OCI-LY1 (cell line): Measurements from ENCODE around the gene TPCN1.

Source experiments
- H2AFZ ChIP-seq: fragments of 200-600 bp; sonication (generic), shearing (Covaris generic); 2 replicates; pipeline ENCODE4 v1.6.0; 2014; ENCODE audit warnings: antibody characterized with exemption, mild to moderate bottlenecking, low read length
- H3F3A ChIP-seq: fragments of 200-600 bp; sonication (generic), shearing (Covaris generic); 2 replicates; pipeline ENCODE4 v1.6.0; 2014; ENCODE audit warnings: mild to moderate bottlenecking, antibody characterized with exemption, low read length, moderate library complexity; ENCODE audit not compliant: insufficient read depth
- H3K27ac ChIP-seq: fragments of 200-600 bp; sonication (generic); 2 replicates; pipeline ENCODE4 v1.5.1; 2014; ENCODE audit warnings: low read length, mixed run types, mild to moderate bottlenecking, low read depth; ENCODE audit not compliant: poor library complexity, severe bottlenecking
- H3K27me3 ChIP-seq: fragments of 200-600 bp; sonication (generic); 2 replicates; pipeline ENCODE4 v1.6.0; 2014; ENCODE audit warnings: antibody characterized with exemption, mild to moderate bottlenecking, low read length, moderate library complexity; ENCODE audit not compliant: insufficient read depth
- H3K36me3 ChIP-seq: fragments of 200-600 bp; sonication (generic); 2 replicates; pipeline ENCODE4 v1.6.1; 2014; ENCODE audit warnings: mild to moderate bottlenecking, antibody characterized with exemption, low read length, moderate library complexity, mixed read lengths; ENCODE audit not compliant: insufficient read depth
- H3K4me1 ChIP-seq: fragments of 200-600 bp; sonication (generic); 2 replicates; pipeline ENCODE4 v1.5.1; 2014; ENCODE audit warnings: mild to moderate bottlenecking, low read length, moderate library complexity; ENCODE audit not compliant: insufficient read depth, severe bottlenecking
- H3K4me2 ChIP-seq: fragments of 200-600 bp; sonication (generic), shearing (Covaris generic); 2 replicates; pipeline ENCODE4 v1.6.1; 2014; ENCODE audit warnings: low read length
- H3K4me3 ChIP-seq: fragments of 200-600 bp; sonication (generic); 2 replicates; pipeline ENCODE4 v1.5.1; 2014; ENCODE audit warnings: low read length, low read depth, mild to moderate bottlenecking, mixed read lengths; ENCODE audit not compliant: poor library complexity, severe bottlenecking
- H3K79me2 ChIP-seq: fragments of 200-600 bp; shearing (Covaris generic); 2 replicates; pipeline ENCODE4 v1.6.1; 2016; ENCODE audit warnings: mixed run types, low read length, mixed read lengths; ENCODE audit not compliant: insufficient read depth
- H3K9ac ChIP-seq: fragments of 200-600 bp; sonication (generic), shearing (Covaris generic); 2 replicates; pipeline ENCODE4 v1.6.1; 2014; ENCODE audit warnings: mild to moderate bottlenecking, low read length, mixed read lengths
- H3K9me2 ChIP-seq: fragments of 200-600 bp; sonication (generic), shearing (Covaris generic); 2 replicates; pipeline ENCODE4 v1.6.1; 2014; ENCODE audit warnings: low read depth, mild to moderate bottlenecking, low read length, mixed read lengths
- H3K9me3 ChIP-seq: fragments of 200-600 bp; shearing (Covaris generic); 2 replicates; pipeline ENCODE4 v1.6.1; 2014; ENCODE audit warnings: low read length, mixed read lengths
- H4K20me1 ChIP-seq: fragments of 200-600 bp; sonication (generic), shearing (Covaris generic); 2 replicates; pipeline ENCODE4 v1.6.0; 2016; ENCODE audit warnings: mild to moderate bottlenecking, low read length; ENCODE audit not compliant: insufficient read depth
- EZH2 ChIP-seq: fragments of 200-600 bp; sonication (generic), shearing (Covaris generic); IDR thresholded peaks from 2 replicates; pipeline ENCODE4 v1.8.0; 2017; ENCODE audit warnings: borderline replicate concordance, mixed run types, mild to moderate bottlenecking, antibody characterized with exemption, low read length, moderate library complexity, mixed read lengths
- TF ChIP-seq, protein P1 (sequence below): fragments of 200-600 bp; sonication (generic), shearing (Covaris generic); IDR thresholded peaks from 2 replicates; pipeline ENCODE4 v1.5.1; 2017; ENCODE audit warnings: mild to moderate bottlenecking, antibody characterized with exemption, low read length, moderate library complexity, mixed read lengths

Gene TPCN1

DNA sequence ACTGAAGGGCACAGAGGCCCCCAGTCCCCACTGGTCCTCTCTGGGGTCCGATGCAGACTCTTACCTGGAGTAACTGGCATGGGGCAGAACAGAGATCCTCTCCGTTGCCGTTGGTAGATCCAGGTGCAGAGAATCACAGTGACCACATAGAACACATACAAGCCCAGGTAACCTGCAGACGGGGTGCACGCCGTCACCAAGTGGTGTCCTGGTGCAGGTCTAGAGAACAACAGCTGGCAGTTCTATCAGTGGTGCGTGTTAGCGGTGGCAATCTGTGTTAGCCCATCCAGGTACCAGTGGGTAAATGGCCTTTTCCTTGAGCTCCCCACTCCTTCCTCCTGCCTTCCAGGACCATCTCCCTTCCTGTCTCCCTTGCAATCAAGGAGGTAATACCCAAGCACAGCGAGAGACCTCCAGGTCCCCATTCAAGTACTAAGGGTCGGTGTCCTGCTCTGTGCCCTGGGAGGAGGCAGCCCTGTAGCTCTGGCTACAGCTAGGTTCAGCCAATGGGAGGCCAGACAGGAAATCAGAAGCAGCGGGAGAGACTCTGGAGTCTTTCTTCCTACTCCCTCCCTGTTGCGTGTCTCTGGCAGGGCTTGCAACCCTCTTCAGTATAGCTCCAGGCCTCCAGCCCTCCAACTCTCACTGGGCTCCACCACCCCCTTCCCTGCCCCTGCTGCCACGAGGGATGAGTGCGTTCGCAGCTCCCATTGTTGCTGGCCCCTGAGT, 97.8 kb downstream of the TPCN1 start:
- Histone ChIP-seq H3K4me1 (no peaks in the 10 kb centered on the region), H3K4me2 (no peak overlapping the region), H3K27ac (no peak overlapping the region), H3K79me2 (no peaks in the 10 kb centered on the region), H3K9ac (no peak overlapping the region), H4K20me1 (no peaks in the 10 kb centered on the region), H3F3A (no peaks in the 10 kb centered on the region), H3K4me3 (no peak overlapping the region), H3K27me3 (no peaks in the 10 kb centered on the region), H3K36me3 (peaks cover 78% of the 10 kb centered on the region), H3K9me2 (no peaks in the 10 kb centered on the region), H3K9me3 (no peaks in the 10 kb centered on the region), H2AFZ (no peak overlapping the region)
- no peak for TF ChIP-seq EZH2
- TF ChIP-seq, protein P1, sequence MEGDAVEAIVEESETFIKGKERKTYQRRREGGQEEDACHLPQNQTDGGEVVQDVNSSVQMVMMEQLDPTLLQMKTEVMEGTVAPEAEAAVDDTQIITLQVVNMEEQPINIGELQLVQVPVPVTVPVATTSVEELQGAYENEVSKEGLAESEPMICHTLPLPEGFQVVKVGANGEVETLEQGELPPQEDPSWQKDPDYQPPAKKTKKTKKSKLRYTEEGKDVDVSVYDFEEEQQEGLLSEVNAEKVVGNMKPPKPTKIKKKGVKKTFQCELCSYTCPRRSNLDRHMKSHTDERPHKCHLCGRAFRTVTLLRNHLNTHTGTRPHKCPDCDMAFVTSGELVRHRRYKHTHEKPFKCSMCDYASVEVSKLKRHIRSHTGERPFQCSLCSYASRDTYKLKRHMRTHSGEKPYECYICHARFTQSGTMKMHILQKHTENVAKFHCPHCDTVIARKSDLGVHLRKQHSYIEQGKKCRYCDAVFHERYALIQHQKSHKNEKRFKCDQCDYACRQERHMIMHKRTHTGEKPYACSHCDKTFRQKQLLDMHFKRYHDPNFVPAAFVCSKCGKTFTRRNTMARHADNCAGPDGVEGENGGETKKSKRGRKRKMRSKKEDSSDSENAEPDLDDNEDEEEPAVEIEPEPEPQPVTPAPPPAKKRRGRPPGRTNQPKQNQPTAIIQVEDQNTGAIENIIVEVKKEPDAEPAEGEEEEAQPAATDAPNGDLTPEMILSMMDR: no peak

DNA sequence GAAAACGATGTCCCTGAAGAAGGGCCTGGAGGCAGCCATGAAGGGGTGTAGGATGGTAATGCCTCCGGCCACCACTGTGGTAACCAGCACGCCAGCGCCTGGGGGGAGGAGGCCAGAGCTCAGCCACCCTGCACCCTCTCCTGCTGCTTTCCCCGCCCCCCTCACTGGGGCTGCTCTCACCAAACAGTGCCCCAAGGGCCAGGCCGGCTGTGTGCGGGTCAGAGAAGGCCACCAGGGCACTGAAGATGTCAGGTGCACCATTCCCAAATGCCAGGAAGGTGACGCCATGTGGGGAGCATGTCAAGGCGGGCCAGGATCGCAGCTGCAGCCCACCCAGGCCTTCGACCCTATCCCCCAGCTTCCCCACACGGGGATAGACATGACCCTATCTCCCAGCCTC, 99.1 kb downstream of the TPCN1 start:
- no peaks in the 10 kb centered on the region for H3K4me1 ChIP-seq
- H3F3A ChIP-seq: no peaks in the 10 kb centered on the region
- peaks cover 65% of the 10 kb centered on the region for H3K36me3 ChIP-seq
- H3K9me2 ChIP-seq: no peaks in the 10 kb centered on the region
- H3K9ac ChIP-seq: no peak overlapping the region
- TF ChIP-seq, protein P1: no peak
- no peak for TF ChIP-seq EZH2
- H3K4me2 ChIP-seq: no peak overlapping the region
- H2AFZ ChIP-seq: no peak overlapping the region
- H3K4me3 ChIP-seq: no peak overlapping the region
- H3K27me3 ChIP-seq: no peaks in the 10 kb centered on the region
- H3K27ac ChIP-seq: no peak overlapping the region
- no peaks in the 10 kb centered on the region for H4K20me1 ChIP-seq
- H3K79me2 ChIP-seq: no peaks in the 10 kb centered on the region
- no peaks in the 10 kb centered on the region for H3K9me3 ChIP-seq

DNA sequence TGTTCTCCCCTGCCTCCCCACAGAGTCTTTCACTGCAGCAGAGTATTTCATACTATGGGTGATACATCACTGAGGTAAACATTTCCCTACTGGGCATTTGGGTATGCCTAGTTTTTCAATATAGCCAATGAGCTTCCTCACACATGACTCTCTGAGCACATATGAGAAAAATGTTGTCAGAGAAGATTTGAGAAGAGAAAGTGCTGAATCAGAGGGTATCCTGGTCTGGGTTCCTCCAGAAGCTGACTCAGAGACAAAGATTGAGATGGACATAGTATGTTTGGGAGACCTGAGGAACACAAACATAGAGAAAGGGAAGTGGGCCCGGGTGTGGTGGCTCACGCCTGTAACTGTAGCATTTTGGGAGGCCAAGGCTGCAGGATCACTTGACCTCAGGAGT, 101.1 kb downstream of the TPCN1 start:
- Histone ChIP-seq H3K27ac (no peak overlapping the region), H3K79me2 (no peaks in the 10 kb centered on the region), H3F3A (no peaks in the 10 kb centered on the region), H2AFZ (no peak overlapping the region), H3K36me3 (peaks cover 57% of the 10 kb centered on the region), H4K20me1 (no peaks in the 10 kb centered on the region), H3K9me3 (no peaks in the 10 kb centered on the region), H3K27me3 (no peaks in the 10 kb centered on the region), H3K9ac (no peak overlapping the region), H3K4me2 (no peak overlapping the region), H3K9me2 (no peaks in the 10 kb centered on the region), H3K4me1 (no peaks in the 10 kb centered on the region), H3K4me3 (no peak overlapping the region)
- TF ChIP-seq, protein P1: no peak
- TF ChIP-seq EZH2: no peak
